ENCODE data around the gene MMD2.
"Not testable (repeated sequence)": the region's sequence is repeated elsewhere in the genome, so short reads cannot be mapped to it uniquely, and the experiment has no call there.

The MMD2 gene

GRCh38 chr7:4928445-4928844 lies 30.5 kb downstream of the MMD2 start:
- Histone ChIP-seq H3K27me3 (ENCODE audit: control insufficient read depth, insufficient read depth, low read length) (no peaks in the 10 kb centered on the region), H3K36me3 (ENCODE audit: control insufficient read depth, low read depth, low read length) (no peaks in the 10 kb centered on the region), H3K4me3 (ENCODE audit: low read length) (no peak overlapping the region), H3K9ac (ENCODE audit: low read length) (no peak overlapping the region), H3K9me3 (ENCODE audit: control insufficient read depth, low read depth, low read length) (no peaks in the 10 kb centered on the region), H3K27ac (ENCODE audit: low read length) (no peak overlapping the region), H3K4me1 (ENCODE audit: control insufficient read depth, low read depth, low read length) (peaks cover 3% of the 10 kb centered on the region)

DNA sequence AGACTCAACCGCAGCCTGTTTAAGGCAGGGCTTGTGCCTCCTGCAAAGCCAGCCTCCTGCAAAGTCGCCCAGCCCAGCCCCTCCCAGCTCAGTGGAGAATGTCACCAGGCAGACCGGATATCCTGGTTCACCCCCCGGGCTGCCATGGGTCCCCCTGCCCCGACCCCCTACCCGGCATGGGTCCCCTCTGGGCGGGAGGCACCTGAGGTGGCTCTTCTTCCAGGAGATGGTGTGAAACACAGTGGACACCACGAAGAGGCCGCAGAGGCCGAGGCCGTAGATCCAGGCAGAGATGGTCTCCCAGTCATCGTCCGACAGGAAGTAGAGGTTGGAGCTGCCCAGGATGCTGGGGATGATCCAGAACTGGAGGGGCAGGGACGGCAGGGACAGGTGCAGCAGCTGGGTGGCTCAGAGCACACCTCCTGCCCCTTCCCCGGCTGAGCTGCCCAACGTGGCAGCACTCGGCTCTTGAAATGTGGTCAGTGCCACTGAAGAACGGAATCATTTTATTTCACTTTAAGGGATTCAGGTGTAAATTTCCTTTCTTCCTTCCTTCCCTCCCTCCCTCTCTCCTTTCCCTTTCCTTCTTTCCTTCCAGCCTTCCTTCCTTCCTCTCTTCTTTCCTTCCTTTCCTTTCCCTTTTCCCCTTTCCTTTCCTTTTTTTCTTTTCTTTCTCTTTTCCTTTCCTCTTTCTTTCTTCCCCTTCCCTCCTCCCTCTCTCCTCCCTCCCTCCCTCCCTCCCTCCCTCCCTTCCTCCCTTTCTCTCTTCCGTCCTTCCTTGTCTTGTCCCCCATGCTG lies 38.8 kb downstream of the MMD2 start:
- no peak overlapping the region for H3K4me3 ChIP-seq (ENCODE audit: low read length)

GRCh38 chr7:4916113-4916512 lies 42.9 kb downstream of the MMD2 start:
- Histone ChIP-seq H3K4me3 (ENCODE audit: low read length) (no peak overlapping the region), H3K36me3 (ENCODE audit: control insufficient read depth, low read depth, low read length) (no peaks in the 10 kb centered on the region), H3K27ac (ENCODE audit: low read length) (no peak overlapping the region), H3K9me3 (ENCODE audit: control insufficient read depth, low read depth, low read length) (no peaks in the 10 kb centered on the region), H3K4me1 (ENCODE audit: control insufficient read depth, low read depth, low read length) (no peaks in the 10 kb centered on the region), H3K9ac (ENCODE audit: low read length) (no peak overlapping the region), H3K27me3 (ENCODE audit: control insufficient read depth, insufficient read depth, low read length) (no peaks in the 10 kb centered on the region)

More for the DNA sequence above, 38.8 kb downstream of the MMD2 start:
- H3K9ac ChIP-seq (ENCODE audit: low read length), result no peak overlapping the region
- H3K27ac ChIP-seq (ENCODE audit: low read length), result no peak overlapping the region
- no peaks in the 10 kb centered on the region for H3K36me3 ChIP-seq (ENCODE audit: control insufficient read depth, low read depth, low read length)
- no peaks in the 10 kb centered on the region for H3K9me3 ChIP-seq (ENCODE audit: control insufficient read depth, low read depth, low read length)
- H3K4me1 ChIP-seq (ENCODE audit: control insufficient read depth, low read depth, low read length), result no peaks in the 10 kb centered on the region
- no peaks in the 10 kb centered on the region for H3K27me3 ChIP-seq (ENCODE audit: control insufficient read depth, insufficient read depth, low read length)

DNA sequence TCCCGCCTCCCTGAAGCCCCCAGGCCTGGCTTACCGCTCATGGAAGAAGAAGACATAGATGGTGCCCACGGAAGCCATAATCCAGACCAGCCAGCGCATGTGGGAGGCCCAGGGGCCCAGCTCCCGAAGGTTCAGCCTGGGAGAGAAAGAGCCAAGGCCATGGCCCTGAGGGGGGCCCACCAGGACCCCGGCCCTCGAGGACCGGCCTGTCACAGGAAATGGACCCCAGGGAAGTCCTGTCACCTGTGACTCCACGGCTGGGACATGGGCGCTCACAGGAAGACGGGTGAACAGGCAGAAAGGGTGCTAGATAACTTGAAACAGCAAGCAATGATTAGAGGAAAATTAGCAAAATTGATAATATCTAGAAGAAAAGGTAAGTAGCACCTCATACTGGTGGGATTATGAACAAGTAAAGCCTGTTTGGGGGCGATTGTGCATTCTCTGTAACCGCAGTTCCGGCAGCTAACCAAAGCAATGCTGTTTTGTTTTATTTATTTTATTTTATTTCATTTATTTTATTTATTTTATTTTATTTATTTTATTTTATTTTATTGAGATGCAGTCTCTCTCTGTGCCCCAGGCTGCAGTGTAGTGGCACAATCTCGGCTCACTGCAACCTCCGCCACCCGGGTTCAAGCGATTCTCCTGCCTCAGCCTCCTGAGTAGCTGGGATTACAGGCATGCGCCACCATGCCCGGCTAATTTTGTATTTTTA lies 47.7 kb downstream of the MMD2 start:
- Histone ChIP-seq H3K36me3 (ENCODE audit: control insufficient read depth, low read depth, low read length) (no peaks in the 10 kb centered on the region), H3K4me1 (ENCODE audit: control insufficient read depth, low read depth, low read length) (no peaks in the 10 kb centered on the region), H3K9me3 (ENCODE audit: control insufficient read depth, low read depth, low read length) (no peaks in the 10 kb centered on the region), H3K27me3 (ENCODE audit: control insufficient read depth, insufficient read depth, low read length) (no peaks in the 10 kb centered on the region), H3K9ac (ENCODE audit: low read length) (no peak overlapping the region), H3K4me3 (ENCODE audit: low read length) (no peak overlapping the region), H3K27ac (ENCODE audit: low read length) (no peak overlapping the region)

GRCh38 chr7:4906682-4907081 lies 52.3 kb downstream of the MMD2 start:
- no peaks in the 10 kb centered on the region for H3K36me3 ChIP-seq (ENCODE audit: control insufficient read depth, low read depth, low read length)
- no peak overlapping the region for H3K4me3 ChIP-seq (ENCODE audit: low read length)
- H3K9ac ChIP-seq (ENCODE audit: low read length), result no peak overlapping the region
- no peak overlapping the region for H3K27ac ChIP-seq (ENCODE audit: low read length)
- H3K4me1 ChIP-seq (ENCODE audit: control insufficient read depth, low read depth, low read length), result no peaks in the 10 kb centered on the region
- no peaks in the 10 kb centered on the region for H3K27me3 ChIP-seq (ENCODE audit: control insufficient read depth, insufficient read depth, low read length)
- no peaks in the 10 kb centered on the region for H3K9me3 ChIP-seq (ENCODE audit: control insufficient read depth, low read depth, low read length)

- H3K4me1 ChIP-seq (ENCODE audit: control insufficient read depth, low read depth, low read length), result no peaks in the 10 kb centered on the region
- H3K4me3 ChIP-seq (ENCODE audit: low read length), result no peak overlapping the region
- H3K27me3 ChIP-seq (ENCODE audit: control insufficient read depth, insufficient read depth, low read length), result no peaks in the 10 kb centered on the region
- H3K36me3 ChIP-seq (ENCODE audit: control insufficient read depth, low read depth, low read length), result no peaks in the 10 kb centered on the region
- H3K27ac ChIP-seq (ENCODE audit: low read length), result no peak overlapping the region
- no peak overlapping the region for H3K9ac ChIP-seq (ENCODE audit: low read length)
- H3K9me3 ChIP-seq (ENCODE audit: control insufficient read depth, low read depth, low read length), result no peaks in the 10 kb centered on the region
Measured at GRCh38 chr7:4905171-4905570, 53.8 kb downstream of the MMD2 start.

- no peaks in the 10 kb centered on the region for H3K27me3 ChIP-seq (ENCODE audit: control insufficient read depth, insufficient read depth, low read length)
- no peak overlapping the region for H3K9ac ChIP-seq (ENCODE audit: low read length)
- no peaks in the 10 kb centered on the region for H3K4me1 ChIP-seq (ENCODE audit: control insufficient read depth, low read depth, low read length)
- no peak overlapping the region for H3K4me3 ChIP-seq (ENCODE audit: low read length)
- no peak overlapping the region for H3K27ac ChIP-seq (ENCODE audit: low read length)
- H3K36me3 ChIP-seq (ENCODE audit: control insufficient read depth, low read depth, low read length), result no peaks in the 10 kb centered on the region
- H3K9me3 ChIP-seq (ENCODE audit: control insufficient read depth, low read depth, low read length), result no peaks in the 10 kb centered on the region
Measured at GRCh38 chr7:4904346-4904745, 54.6 kb downstream of the MMD2 start.

DNA sequence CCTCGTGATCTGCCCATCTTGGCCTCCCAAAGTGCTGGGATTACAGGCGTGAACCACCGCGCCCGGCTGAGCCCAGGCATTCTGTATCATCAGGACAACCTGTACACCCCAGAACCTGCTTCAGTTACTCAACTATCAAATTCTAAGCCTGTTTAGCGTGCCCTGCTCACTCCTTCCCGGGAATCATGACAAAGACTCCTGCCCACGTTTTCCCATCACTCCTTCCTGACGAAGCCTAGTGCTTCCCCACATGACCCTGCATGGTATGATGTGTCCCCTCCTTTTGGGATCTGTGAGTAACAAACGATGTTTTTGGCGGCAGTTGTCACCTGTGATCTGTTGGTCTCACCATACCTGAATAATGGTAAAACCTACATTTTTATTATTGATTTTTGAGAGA lies 63.2 kb downstream of the MMD2 start:
- H3K27me3 ChIP-seq (ENCODE audit: control insufficient read depth, insufficient read depth, low read length), result no peaks in the 10 kb centered on the region
- no peak overlapping the region for H3K4me3 ChIP-seq (ENCODE audit: low read length)
- no peak overlapping the region for H3K27ac ChIP-seq (ENCODE audit: low read length)
- no peaks in the 10 kb centered on the region for H3K4me1 ChIP-seq (ENCODE audit: control insufficient read depth, low read depth, low read length)
- H3K36me3 ChIP-seq (ENCODE audit: control insufficient read depth, low read depth, low read length), result no peaks in the 10 kb centered on the region
- H3K9me3 ChIP-seq (ENCODE audit: control insufficient read depth, low read depth, low read length), result no peaks in the 10 kb centered on the region
- no peak overlapping the region for H3K9ac ChIP-seq (ENCODE audit: low read length)

DNA sequence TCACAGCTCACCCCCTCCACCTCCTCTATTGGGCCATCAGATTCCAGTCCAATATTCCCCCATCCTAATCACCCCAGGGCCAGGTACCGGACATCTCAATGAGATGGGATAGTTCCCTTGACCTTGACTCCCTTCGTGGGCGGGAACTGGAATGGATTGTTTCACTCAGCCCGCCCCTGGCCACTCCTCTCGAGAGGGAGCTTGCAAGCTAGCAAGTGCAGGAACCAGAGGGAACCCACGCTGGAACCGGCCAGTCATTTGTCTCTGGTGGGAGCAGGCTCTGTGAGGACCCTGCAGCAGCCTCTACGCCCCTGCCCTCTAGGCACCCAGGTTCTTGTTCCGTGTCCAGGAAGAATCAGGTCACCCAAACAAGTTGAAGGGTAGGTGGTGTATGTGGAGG lies 64.5 kb downstream of the MMD2 start:
- H3K4me3 ChIP-seq (ENCODE audit: low read length), result no peak overlapping the region
- no peaks in the 10 kb centered on the region for H3K27me3 ChIP-seq (ENCODE audit: control insufficient read depth, insufficient read depth, low read length)
- H3K27ac ChIP-seq (ENCODE audit: low read length), result no peak overlapping the region
- H3K36me3 ChIP-seq (ENCODE audit: control insufficient read depth, low read depth, low read length), result no peaks in the 10 kb centered on the region
- no peaks in the 10 kb centered on the region for H3K9me3 ChIP-seq (ENCODE audit: control insufficient read depth, low read depth, low read length)
- H3K4me1 ChIP-seq (ENCODE audit: control insufficient read depth, low read depth, low read length), result no peaks in the 10 kb centered on the region
- no peak overlapping the region for H3K9ac ChIP-seq (ENCODE audit: low read length)

DNA sequence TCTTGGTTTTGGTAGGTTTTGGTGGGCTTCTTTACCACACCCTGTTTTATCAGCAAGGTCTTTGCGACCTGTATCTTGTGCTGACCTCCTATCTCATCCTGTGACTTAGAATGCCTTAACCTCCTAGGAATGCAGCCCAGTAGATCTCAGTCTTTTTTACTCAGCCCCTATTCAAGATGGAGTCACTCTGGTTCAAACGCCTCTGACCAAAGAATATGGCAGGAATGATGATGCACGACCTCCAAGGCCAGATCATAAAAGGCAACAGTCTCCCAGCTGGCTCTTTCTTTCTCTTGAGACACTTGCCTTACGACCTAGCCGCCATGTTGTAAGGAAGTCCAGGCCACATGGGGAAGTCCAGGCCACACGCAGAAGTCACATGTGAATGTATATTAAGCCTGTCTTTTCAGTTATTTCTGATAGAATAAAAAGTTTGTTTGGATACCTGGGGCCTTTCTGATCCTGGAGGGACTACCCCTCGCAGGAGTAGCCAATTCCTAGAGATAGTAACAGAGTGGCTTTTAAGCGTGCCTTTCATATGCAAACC lies 65.0 kb downstream of the MMD2 start:
- H3K9ac ChIP-seq (ENCODE audit: low read length), result no peak overlapping the region
- no peaks in the 10 kb centered on the region for H3K36me3 ChIP-seq (ENCODE audit: control insufficient read depth, low read depth, low read length)
- no peak overlapping the region for H3K27ac ChIP-seq (ENCODE audit: low read length)
- no peaks in the 10 kb centered on the region for H3K27me3 ChIP-seq (ENCODE audit: control insufficient read depth, insufficient read depth, low read length)
- H3K9me3 ChIP-seq (ENCODE audit: control insufficient read depth, low read depth, low read length), result no peaks in the 10 kb centered on the region
- no peak overlapping the region for H3K4me3 ChIP-seq (ENCODE audit: low read length)
- no peaks in the 10 kb centered on the region for H3K4me1 ChIP-seq (ENCODE audit: control insufficient read depth, low read depth, low read length)

DNA sequence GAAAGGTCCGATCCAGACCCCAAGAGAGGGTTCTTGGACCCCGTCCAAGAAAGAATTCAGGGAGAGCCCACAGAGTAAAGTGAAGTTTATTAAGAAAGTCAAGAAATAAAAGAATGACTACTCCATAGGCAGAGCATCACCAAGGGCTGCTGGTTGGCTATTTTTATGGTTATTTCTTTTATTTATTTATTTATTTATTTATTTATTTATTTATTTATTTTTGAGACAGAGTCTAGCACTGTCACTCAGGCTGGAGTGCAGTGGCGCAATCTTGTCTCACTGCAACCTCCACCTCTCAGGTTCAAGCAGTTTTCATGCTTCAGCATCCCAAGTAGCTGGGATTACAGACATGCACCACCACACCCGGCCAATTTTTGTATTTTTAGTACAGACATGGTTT lies 65.8 kb downstream of the MMD2 start:
- H3K4me1 ChIP-seq (ENCODE audit: control insufficient read depth, low read depth, low read length); H3K36me3 ChIP-seq (ENCODE audit: control insufficient read depth, low read depth, low read length); H3K4me3 ChIP-seq (ENCODE audit: low read length); H3K27ac ChIP-seq (ENCODE audit: low read length); H3K27me3 ChIP-seq (ENCODE audit: control insufficient read depth, insufficient read depth, low read length); H3K9ac ChIP-seq (ENCODE audit: low read length); H3K9me3 ChIP-seq (ENCODE audit: control insufficient read depth, low read depth, low read length): not testable (repeated sequence)

- H3K4me1 ChIP-seq (ENCODE audit: control insufficient read depth, low read depth, low read length); H3K36me3 ChIP-seq (ENCODE audit: control insufficient read depth, low read depth, low read length); H3K4me3 ChIP-seq (ENCODE audit: low read length); H3K9me3 ChIP-seq (ENCODE audit: control insufficient read depth, low read depth, low read length); H3K9ac ChIP-seq (ENCODE audit: low read length); H3K27me3 ChIP-seq (ENCODE audit: control insufficient read depth, insufficient read depth, low read length); H3K27ac ChIP-seq (ENCODE audit: low read length): not testable (repeated sequence)
Measured at GRCh38 chr7:4891522-4891921, 67.5 kb downstream of the MMD2 start.

Measured in iPS-18a (cell line).